Fibroblast of lung (primary cell): ENCODE results near the gene KCNJ9. TPM values are rescaled to one million over a fixed set of nuclear protein-coding genes. Genes with fewer than 3 reads are reported as not detected.

Experiments
- DNase-seq, 2 donors: peaks; one replicate each; pipeline versions ENCODE4 v3.0.0 to v3.0.0-alpha.2; 2010; ENCODE audit warnings: low read depth in 2 of 2
- H2AFZ ChIP-seq: 2 replicates; pipeline ENCODE4 v1.5.1; 2012; ENCODE audit warnings: low read length, control low read depth, inconsistent platforms
- H3K27ac ChIP-seq: 2 replicates; pipeline ENCODE4 v1.5.1; 2011; ENCODE audit warnings: low read length, control low read depth; ENCODE audit not compliant: insufficient read depth
- H3K27me3 ChIP-seq: 2 replicates; pipeline ENCODE4 v1.5.1; 2011; ENCODE audit warnings: mild to moderate bottlenecking, low read length; ENCODE audit not compliant: control insufficient read depth, insufficient read depth
- H3K36me3 ChIP-seq: 2 replicates; pipeline ENCODE4 v1.5.1; 2011; ENCODE audit warnings: low read length; ENCODE audit not compliant: control insufficient read depth, insufficient read depth
- H3K4me1 ChIP-seq: 2 replicates; pipeline ENCODE4 v1.5.1; 2011; ENCODE audit warnings: low read length; ENCODE audit not compliant: control insufficient read depth, insufficient read depth; ENCODE audit errors: extremely low read depth
- H3K4me2 ChIP-seq: 2 replicates; pipeline ENCODE4 v1.5.1; 2011; ENCODE audit warnings: low read length, control low read depth; ENCODE audit not compliant: insufficient read depth; ENCODE audit errors: extremely low read depth
- H3K4me3 ChIP-seq, 4 experiments: fragments of 200-600 bp in 1 of 4; sonication (generic) in 1 of 4; replicated peaks in 1 of 4; 2 replicates each; pipeline ENCODE4 v1.5.1; 2011 to 2016; ENCODE audit warnings: low read length in 4 of 4, low read depth in 3 of 4, mild to moderate bottlenecking in 3 of 4, control low read depth in 2 of 4, inconsistent platforms in 1 of 4, mixed read lengths in 1 of 4; ENCODE audit not compliant: insufficient read depth in 1 of 4; ENCODE audit errors: control extremely low read depth in 1 of 4
- H3K79me2 ChIP-seq: 2 replicates; pipeline ENCODE4 v1.5.1; 2012; ENCODE audit warnings: mild to moderate bottlenecking, low read length, inconsistent platforms; ENCODE audit not compliant: control insufficient read depth, insufficient read depth
- H3K9ac ChIP-seq: 2 replicates; pipeline ENCODE4 v1.5.1; 2011; ENCODE audit warnings: mild to moderate bottlenecking, low read length, control low read depth; ENCODE audit not compliant: insufficient read depth
- H3K9me3 ChIP-seq: 2 replicates; pipeline ENCODE4 v1.5.1; 2012; ENCODE audit warnings: low read depth, low read length; ENCODE audit not compliant: control insufficient read depth, insufficient read depth
- H4K20me1 ChIP-seq: 2 replicates; pipeline ENCODE4 v1.5.1; 2011; ENCODE audit warnings: low read length; ENCODE audit not compliant: control insufficient read depth, insufficient read depth; ENCODE audit errors: extremely low read depth
- EZH2 ChIP-seq: IDR thresholded peaks from 2 replicates; pipeline ENCODE4 v1.5.1; 2012; ENCODE audit warnings: low read length, control low read depth, mild to moderate bottlenecking; ENCODE audit errors: missing control alignments
- polyA minus RNA-seq: library from RNA; depleted of rRNA, polyadenylated mRNA; stranded (reverse); fragments of >200 nt; gene quantifications from 2 replicates; pipeline ENCODE4 v1.2.3, GENCODE V29; 2011; ENCODE audit warnings: low replicate concordance
- polyA plus RNA-seq, 2 donors: library from polyadenylated mRNA; depleted of rRNA in 1 of 2; stranded (reverse) in 1 of 2; unstranded in 1 of 2; fragments of >200 nt; gene quantifications; 2 replicates each; pipeline ENCODE4 v1.2.1, GENCODE V29; 2011 to 2012; ENCODE audit warnings: missing spikeins in 1 of 2
- total RNA-seq: library from RNA; depleted of rRNA; stranded (reverse); fragments of >200 nt; gene quantifications from 2 replicates; pipeline ENCODE4 v1.2.1, GENCODE V29; 2014
- TF ChIP-seq, protein P1 (sequence below), 2 donors: IDR thresholded peaks in 1 of 2; conservative IDR thresholded peaks in 1 of 2; 1 replicate in 1 of 2; 2 replicates in 1 of 2; pipeline ENCODE4 v1.5.1; 2011 to 2012; ENCODE audit warnings: low read length in 2 of 2, control low read depth in 1 of 2, inconsistent platforms in 1 of 2, low read depth in 1 of 2, mild to moderate bottlenecking in 1 of 2

KCNJ9 gene
- under 0.01 TPM in 2 replicates for total RNA-seq
- polyA plus RNA-seq = not detected in 2 replicates
- polyA plus RNA-seq (2012) = not detected in 2 replicates
- not detected in 2 replicates for polyA minus RNA-seq

DNA sequence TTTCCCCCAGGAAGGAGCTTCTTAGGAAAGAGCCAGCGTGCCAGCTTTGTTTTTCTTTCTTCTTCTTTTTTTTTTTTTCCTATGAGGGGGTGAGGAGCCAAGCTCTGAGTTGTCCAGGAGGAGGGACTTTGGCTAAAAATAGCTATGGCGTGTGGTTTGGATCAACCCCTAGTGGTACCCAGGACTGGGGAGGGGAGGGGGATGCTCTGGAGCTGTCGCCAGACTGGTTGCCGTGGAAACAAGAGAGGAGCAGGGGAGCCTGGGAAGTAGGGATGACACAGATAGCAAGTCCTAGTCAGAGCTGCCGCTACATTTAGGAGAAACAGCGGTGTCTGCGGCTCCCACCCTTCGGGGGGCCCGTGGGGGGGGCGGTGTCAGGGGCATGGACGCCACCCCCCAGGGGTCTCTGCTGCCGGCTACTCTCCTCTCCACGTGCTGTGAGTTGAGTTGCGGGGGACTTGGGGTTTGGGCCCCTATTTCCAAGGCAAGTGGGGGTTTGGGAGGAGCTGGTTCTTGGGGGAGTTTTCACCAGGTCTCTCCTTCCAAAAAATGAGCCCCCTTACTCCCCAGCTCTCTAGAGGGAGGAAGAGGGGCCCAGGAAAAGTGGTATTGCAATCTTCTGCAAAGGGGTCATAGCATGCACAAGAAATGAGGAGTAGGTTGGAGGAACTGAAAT lies at the start of gene KCNJ9:
Gene KCNJ9, plus strand, starts transcription at position 278 of the 676 bp plus-strand sequence. CDS start 2,493 bp downstream, outside the sequence.
- H4K20me1 ChIP-seq = no peaks in the 10 kb centered on the region
- peaks cover 35% of the 10 kb centered on the region for H3K27me3 ChIP-seq
- no peaks in the 10 kb centered on the region for H3K79me2 ChIP-seq
- H3K4me2 ChIP-seq = no peak within 1 kb of the TSS
- no peak within 1 kb of the TSS for H3K4me3 ChIP-seq
- no peak within 1 kb of the TSS for H3K27ac ChIP-seq
- H3K9me3 ChIP-seq = no peaks in the 10 kb centered on the region
- DNase-seq = peak; percentile 25 to 37
- H3K4me1 ChIP-seq = no peaks in the 10 kb centered on the region
- H3K36me3 ChIP-seq = no peaks in the 10 kb centered on the region
- H3K9ac ChIP-seq = no peak within 1 kb of the TSS
- no peak for TF ChIP-seq EZH2
- TF ChIP-seq, protein P1, sequence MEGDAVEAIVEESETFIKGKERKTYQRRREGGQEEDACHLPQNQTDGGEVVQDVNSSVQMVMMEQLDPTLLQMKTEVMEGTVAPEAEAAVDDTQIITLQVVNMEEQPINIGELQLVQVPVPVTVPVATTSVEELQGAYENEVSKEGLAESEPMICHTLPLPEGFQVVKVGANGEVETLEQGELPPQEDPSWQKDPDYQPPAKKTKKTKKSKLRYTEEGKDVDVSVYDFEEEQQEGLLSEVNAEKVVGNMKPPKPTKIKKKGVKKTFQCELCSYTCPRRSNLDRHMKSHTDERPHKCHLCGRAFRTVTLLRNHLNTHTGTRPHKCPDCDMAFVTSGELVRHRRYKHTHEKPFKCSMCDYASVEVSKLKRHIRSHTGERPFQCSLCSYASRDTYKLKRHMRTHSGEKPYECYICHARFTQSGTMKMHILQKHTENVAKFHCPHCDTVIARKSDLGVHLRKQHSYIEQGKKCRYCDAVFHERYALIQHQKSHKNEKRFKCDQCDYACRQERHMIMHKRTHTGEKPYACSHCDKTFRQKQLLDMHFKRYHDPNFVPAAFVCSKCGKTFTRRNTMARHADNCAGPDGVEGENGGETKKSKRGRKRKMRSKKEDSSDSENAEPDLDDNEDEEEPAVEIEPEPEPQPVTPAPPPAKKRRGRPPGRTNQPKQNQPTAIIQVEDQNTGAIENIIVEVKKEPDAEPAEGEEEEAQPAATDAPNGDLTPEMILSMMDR (conservative IDR thresholded peaks at IDR 0.05 in 1 of 2, IDR thresholded peaks at IDR 0.05 in 1 of 2; ENCODE audit: low read depth in 1 of 2, low read length in 2 of 2) = no peak
- H2AFZ ChIP-seq = no peak within 1 kb of the TSS

DNA sequence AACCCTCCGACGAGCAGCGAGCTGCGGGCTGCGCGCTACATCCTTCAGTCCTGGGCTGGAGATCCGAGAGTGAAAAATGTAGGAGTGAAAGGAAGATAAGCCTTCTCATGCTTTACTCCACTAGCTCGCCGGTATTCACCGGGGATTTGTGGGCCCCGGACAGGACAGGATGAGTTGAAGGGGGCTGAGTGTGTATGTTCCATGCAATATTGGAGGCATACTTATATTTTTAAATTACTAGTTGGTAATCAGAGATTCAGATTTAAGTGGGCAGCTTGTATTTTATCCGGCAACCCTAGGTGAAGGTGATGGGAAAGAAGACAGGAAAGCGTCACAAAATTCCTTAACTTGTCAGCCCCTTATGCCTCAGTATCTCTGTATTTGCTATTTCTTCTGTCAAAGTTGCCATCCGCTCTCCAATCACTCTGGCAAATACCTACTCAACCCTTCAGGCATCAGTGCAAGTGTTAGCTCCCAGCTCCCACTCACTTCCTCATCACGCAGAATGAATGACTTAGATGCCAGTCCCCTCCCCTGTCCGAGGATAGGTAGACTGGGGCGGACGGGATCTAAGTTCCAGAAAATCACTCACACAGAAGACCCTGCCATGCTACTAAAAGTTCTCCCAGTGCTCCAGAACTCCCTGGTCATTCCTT lies 49.0 kb upstream of the KCNJ9 start:
- peak in 1 of 2 donors; percentile 25 for DNase-seq
- Histone ChIP-seq H2AFZ (peak overlapping the region; percentile 96), H3K9ac (peak overlapping the region; percentile 63), H3K4me3 (peak overlapping the region; percentile 73 to 98 (median 90)), H3K9me3 (no peaks in the 10 kb centered on the region), H3K27ac (peak overlapping the region; percentile 44), H4K20me1 (no peaks in the 10 kb centered on the region), H3K4me2 (peak overlapping the region; percentile 100), H3K36me3 (no peaks in the 10 kb centered on the region), H3K79me2 (peaks cover 2% of the 10 kb centered on the region), H3K27me3 (peaks cover 4% of the 10 kb centered on the region), H3K4me1 (peaks cover 3% of the 10 kb centered on the region)
- TF ChIP-seq, protein P1 (conservative IDR thresholded peaks at IDR 0.05 in 1 of 2, IDR thresholded peaks at IDR 0.05 in 1 of 2; ENCODE audit: low read depth in 1 of 2, low read length in 2 of 2) = no peak
- TF ChIP-seq EZH2 = no peak

DNA sequence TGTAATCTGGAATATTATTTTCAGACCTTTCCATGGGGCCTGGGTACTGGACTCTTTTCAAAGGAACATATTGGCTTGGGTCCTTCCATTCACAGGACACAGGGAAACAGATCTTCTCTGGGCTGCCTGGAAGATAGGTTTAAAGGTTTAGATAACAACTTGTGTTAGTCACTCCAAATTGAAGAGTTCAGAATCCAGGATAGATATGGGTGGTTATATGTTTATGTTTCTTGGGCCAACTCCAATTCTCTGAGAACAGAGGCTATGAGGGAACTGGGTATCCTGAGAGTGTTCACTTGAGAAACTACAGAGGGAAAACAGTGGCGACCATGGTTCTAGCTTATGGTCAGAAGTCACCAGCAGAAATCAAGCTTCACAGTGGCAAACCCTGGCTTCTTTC lies 40.9 kb upstream of the KCNJ9 start:
- TF ChIP-seq, protein P1 (conservative IDR thresholded peaks at IDR 0.05 in 1 of 2, IDR thresholded peaks at IDR 0.05 in 1 of 2; ENCODE audit: low read depth in 1 of 2, low read length in 2 of 2) = no peak
- no peak for TF ChIP-seq EZH2
- no peaks in the 10 kb centered on the region for H4K20me1 ChIP-seq
- DNase-seq = peak in 1 of 2 donors; percentile 14
- H3K4me2 ChIP-seq = no peak overlapping the region
- H3K9me3 ChIP-seq = no peaks in the 10 kb centered on the region
- H2AFZ ChIP-seq = no peak overlapping the region
- H3K36me3 ChIP-seq = no peaks in the 10 kb centered on the region
- H3K79me2 ChIP-seq = no peaks in the 10 kb centered on the region
- no peaks in the 10 kb centered on the region for H3K27me3 ChIP-seq
- H3K9ac ChIP-seq = no peak overlapping the region
- no peaks in the 10 kb centered on the region for H3K4me1 ChIP-seq
- H3K4me3 ChIP-seq = no peak overlapping the region
- H3K27ac ChIP-seq = no peak overlapping the region
